ENCODE data around the gene GNPTAB.
A peak's percentile ranks its signal among the peaks of the same experiment; 100 is the strongest.
"Not testable (repeated sequence)": the region's sequence is repeated elsewhere in the genome, so short reads cannot be mapped to it uniquely, and the experiment has no call there.

GNPTAB gene

GRCh38 chr12:101830367-101831325 lies at the start of gene GNPTAB:
Gene GNPTAB, minus strand, starts transcription at chr12:101830959. Its CDS starts 284 bp downstream, at chr12:101830675.
- peak; percentile 89 for DNase-seq (ENCODE audit: low read depth)

DNA sequence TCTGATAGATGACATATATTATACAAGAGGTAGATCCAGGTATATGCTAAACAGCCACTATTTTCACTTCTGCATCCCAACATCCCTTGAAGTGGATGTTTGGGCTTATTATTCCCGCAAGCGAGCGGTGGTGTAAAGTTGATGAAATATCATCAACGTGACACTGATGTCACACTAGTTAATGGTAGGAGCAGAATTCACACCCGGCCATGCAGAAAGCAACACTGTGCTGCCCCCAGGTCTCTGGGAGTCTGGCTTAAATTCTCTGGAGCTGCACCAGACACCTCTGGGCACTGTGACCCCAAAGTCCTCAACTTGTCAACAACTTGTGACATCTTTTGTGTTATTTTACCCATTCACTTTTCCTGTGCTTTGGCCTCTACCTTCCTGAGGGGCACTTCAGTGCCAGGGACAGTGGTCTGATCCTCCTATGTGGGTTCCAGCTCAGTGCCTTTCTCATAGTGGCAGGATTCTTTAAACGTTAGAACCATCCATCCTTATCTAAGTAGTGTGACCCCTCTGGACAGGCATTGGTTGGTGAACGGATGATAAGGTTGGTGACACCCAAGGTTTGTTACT lies 47.6 kb upstream of the GNPTAB start:
- no peak for DNase-seq (ENCODE audit: low read depth)

DNA sequence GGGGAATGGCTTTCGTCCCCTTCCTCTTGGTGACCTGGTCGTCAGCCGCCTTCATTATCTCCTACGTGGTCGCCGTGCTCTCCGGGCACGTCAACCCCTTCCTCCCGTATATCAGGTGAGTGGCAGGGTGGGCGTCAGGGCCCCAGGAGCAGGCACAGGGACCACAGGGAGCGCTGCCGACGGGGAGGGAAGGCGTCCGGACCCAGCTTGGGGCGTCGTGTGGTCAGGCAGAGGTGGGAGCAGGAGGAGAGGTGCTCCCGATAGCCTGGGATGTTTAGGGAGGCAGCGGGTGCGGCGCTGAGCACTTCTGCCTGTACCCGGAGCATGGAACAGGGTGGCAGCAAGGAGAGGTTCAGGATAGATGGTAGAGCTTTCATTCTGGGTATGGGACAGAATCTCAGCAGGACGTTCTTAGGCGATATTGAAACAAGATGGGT lies 47.1 kb upstream of the GNPTAB start:
- no peak for DNase-seq (ENCODE audit: low read depth)

GRCh38 chr12:101876861-101877805 lies 46.4 kb upstream of the GNPTAB start, which contains the start of gene DRAM1:
Gene DRAM1, plus strand, starts transcription at chr12:101877580. Its CDS starts 210 bp downstream, at chr12:101877790.
- peak; percentile 85 for DNase-seq (ENCODE audit: low read depth)

GRCh38 chr12:101876322-101876860 lies 45.6 kb upstream of the GNPTAB start:
- no peak for DNase-seq (ENCODE audit: low read depth)

GRCh38 chr12:101875162-101875561 lies 44.4 kb upstream of the GNPTAB start:
- no peak for DNase-seq (ENCODE audit: low read depth)

GRCh38 chr12:101870925-101871324 lies 40.2 kb upstream of the GNPTAB start:
- DNase-seq (ENCODE audit: low read depth): no peak

- not testable (repeated sequence) for DNase-seq (ENCODE audit: low read depth)
Measured at GRCh38 chr12:101867619-101868018, 36.9 kb upstream of the GNPTAB start.

DNA sequence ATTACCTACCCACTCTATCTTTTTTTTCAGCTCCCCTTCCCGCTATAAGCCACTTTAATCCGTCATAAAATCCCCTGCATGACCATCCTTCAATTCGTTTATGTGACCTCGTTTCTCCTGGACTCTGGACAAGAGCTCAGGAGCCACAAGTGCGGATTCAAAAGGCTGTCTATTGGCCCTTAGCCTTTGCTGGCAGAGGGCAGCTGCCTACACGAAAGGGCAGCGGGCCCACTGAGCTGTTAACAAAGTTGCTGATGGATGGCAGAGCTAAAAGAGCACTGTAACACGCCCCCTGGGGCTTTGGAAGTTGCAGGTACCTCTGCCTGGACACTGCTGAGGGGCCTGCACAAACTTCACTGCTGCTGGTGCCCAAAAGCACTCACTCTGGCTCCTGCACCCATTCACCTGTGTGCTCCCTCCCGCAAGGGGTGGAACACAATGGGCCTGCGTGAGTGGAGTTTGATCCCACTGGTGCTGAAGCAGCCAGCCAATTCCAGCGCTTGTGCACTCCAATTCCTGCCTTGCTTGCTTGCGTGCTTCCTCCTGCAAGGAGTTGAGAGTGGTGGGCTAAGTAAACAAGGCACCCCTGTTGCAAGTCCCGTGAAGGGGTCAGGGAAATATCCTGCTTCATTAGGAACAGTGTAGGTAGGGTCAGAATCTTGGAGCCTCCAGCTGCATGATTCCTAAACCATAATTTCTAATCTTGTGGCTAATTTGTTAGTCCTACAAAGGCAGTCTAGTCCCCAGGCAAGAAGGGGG lies 36.0 kb upstream of the GNPTAB start:
- no peak for DNase-seq (ENCODE audit: low read depth)

DNA sequence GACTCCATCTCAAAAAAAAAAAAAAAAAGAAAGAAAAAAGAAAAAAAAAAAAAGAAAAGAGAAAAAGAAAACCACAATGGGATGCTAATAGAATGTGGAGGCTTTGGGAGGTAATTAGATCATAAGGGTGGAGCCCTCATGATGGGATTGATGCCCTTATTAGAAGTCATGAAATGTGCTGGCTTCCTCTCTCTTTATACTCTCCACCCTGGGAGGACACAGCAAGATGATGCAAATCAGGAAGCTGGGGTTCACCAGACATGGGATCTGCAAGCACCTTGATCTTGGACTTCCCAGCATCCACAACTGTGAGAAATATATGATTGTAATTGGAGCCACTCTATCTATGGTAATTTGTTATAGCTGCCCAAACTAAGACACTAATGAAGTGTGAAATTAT lies 33.2 kb upstream of the GNPTAB start:
- no peak for DNase-seq (ENCODE audit: low read depth)

DNA sequence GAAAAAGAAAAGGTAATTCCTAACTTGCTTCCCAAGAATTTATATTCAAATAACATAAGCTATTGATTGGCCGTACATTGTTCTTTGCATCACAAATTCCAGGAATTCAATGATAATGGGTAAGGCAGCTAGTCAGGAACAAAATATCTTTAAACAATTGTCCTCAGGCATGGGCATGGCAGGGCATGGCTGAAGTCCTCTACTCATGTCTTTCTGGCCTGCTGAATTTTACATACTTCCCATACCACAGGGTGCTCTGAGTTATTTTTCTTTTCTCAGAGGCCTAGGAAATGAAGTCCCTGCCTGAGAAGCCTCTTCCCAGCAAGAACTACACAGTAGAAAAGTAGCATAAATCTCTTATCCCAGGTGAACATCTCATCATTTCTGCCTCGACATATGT lies 31.5 kb upstream of the GNPTAB start:
- no peak for DNase-seq (ENCODE audit: low read depth)

GRCh38 chr12:101861688-101862087 lies 30.9 kb upstream of the GNPTAB start:
- DNase-seq (ENCODE audit: low read depth): not testable (repeated sequence)

- DNase-seq (ENCODE audit: low read depth): no peak
Measured at GRCh38 chr12:101859664-101860607, 29.2 kb upstream of the GNPTAB start.

- DNase-seq (ENCODE audit: low read depth): no peak
Measured at GRCh38 chr12:101858361-101858760, 27.6 kb upstream of the GNPTAB start.

GRCh38 chr12:101857043-101857558 lies 26.3 kb upstream of the GNPTAB start:
- peak; percentile 22 for DNase-seq (ENCODE audit: low read depth)

GRCh38 chr12:101856614-101857013 lies 25.9 kb upstream of the GNPTAB start:
- not testable (repeated sequence) for DNase-seq (ENCODE audit: low read depth)

GRCh38 chr12:101855976-101856375 lies 25.2 kb upstream of the GNPTAB start:
- DNase-seq (ENCODE audit: low read depth): no peak

DNA sequence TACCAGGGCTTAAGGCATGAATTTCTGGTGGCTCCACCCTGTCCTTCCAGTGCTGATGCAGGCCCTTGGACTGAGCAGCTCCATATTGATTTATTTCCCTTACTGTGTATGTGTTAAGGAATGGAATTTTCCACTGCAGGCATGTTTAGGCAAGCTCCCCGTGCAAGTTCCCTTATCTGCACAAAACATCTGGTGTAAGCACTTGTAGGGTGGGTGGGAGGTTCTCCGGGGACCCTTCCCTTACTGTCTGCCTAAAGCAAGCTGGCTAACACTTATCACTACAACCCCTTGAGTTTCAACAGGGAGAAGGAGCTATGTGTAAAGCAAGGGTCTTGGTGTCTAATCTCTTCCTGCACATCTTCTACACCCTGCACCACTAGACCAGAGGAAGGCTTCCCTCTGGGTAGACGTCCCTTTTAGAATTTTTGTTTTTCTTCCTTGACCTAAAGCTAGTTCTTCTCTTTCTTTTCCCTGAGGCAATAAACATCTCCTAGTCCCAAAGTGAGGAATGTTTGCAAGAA lies 24.7 kb upstream of the GNPTAB start:
- DNase-seq (ENCODE audit: low read depth): no peak

GRCh38 chr12:101854747-101855146 lies 24.0 kb upstream of the GNPTAB start:
- no peak for DNase-seq (ENCODE audit: low read depth)
